ENCODE results near the gene NRCAM.

GRCh38 chr7:108314551-108314950, 141.7 kb downstream of the NRCAM start:
- TF ChIP-seq CTCF (IDR thresholded peaks at IDR 0.05) = no peak
- TF ChIP-seq POLR2A (IDR thresholded peaks at IDR 0.05) = no peak

Measured in lower leg skin (tissue), 3 donors.